ENCODE data around the gene SLC6A11. TPM values are rescaled to one million over a fixed set of nuclear protein-coding genes. Genes with fewer than 3 reads are reported as not detected.

Gene SLC6A11
- total RNA-seq, 1 experiment from 2014 or later, result 0.85 TPM

DNA sequence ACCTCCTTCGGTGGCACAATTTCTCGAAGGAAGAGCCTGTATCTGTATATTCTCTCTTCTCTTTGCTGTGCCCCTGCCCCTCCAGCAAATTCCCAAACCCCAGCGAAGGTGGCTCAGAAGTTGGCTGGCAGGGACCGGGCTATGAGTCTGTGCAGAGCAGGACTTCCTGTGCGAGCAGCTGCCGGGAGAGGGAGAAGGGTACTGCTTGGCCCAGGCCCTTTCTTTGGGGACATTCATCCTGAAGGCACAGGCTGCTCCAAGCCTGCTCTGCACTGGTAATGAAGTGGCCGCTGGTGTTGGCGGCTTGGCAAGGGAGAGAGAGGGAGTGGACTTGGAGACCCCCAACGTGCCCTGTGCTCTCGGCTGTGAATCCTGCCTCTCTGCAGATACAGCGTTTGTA lies 1.5 kb downstream of the SLC6A11 start:
- TF ChIP-seq, protein P1, sequence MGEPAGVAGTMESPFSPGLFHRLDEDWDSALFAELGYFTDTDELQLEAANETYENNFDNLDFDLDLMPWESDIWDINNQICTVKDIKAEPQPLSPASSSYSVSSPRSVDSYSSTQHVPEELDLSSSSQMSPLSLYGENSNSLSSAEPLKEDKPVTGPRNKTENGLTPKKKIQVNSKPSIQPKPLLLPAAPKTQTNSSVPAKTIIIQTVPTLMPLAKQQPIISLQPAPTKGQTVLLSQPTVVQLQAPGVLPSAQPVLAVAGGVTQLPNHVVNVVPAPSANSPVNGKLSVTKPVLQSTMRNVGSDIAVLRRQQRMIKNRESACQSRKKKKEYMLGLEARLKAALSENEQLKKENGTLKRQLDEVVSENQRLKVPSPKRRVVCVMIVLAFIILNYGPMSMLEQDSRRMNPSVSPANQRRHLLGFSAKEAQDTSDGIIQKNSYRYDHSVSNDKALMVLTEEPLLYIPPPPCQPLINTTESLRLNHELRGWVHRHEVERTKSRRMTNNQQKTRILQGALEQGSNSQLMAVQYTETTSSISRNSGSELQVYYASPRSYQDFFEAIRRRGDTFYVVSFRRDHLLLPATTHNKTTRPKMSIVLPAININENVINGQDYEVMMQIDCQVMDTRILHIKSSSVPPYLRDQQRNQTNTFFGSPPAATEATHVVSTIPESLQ (CRISPR knock-in tag; IDR thresholded peaks at IDR 0.05), result no peak
- TF ChIP-seq ZNF396 (CRISPR knock-in tag; IDR thresholded peaks at IDR 0.05; ENCODE audit: borderline replicate concordance), result no peak
- TF ChIP-seq GTF2I (CRISPR knock-in tag; conservative IDR thresholded peaks at IDR 0.05), result no peak
- TF ChIP-seq SMAD3 (CRISPR knock-in tag; IDR thresholded peaks at IDR 0.05; ENCODE audit: borderline replicate concordance), result no peak

DNA sequence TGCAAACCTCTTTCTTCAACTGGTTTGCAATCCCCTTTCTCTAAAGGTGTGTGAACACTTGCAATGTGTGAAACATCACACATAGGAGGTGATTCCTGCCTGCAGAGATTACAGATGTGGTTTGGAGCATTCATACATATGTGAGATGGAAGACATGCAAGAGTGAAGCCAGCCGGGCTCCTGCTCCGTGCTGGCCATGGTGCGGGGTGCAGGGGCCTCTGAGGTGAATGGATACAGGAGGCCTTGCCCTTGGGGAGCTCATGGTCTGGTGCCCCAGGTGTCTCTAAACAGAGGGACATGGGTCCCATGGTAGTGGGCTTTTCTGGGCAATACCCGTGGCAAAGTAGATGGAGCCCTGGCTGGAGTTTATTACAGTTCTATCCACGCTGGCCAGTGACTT lies 6.0 kb downstream of the SLC6A11 start:
- Mint-ChIP-seq H3K4me1 (no peaks in the 10 kb centered on the region), H3K4me3 (no peak overlapping the region), H3K9me3 (no peaks in the 10 kb centered on the region), H3K36me3 (no peaks in the 10 kb centered on the region), H3K27me3 (ENCODE audit: low read depth) (peaks cover 22% of the 10 kb centered on the region), H3K27ac (no peak overlapping the region)
- ChIA-PET POLR2A (no interaction called here), CTCF (no interaction called here)
- no peak for ATAC-seq
- TF ChIP-seq CREM (CRISPR knock-in tag; IDR thresholded peaks at IDR 0.05) (no peak), ZNF232 (CRISPR knock-in tag; IDR thresholded peaks at IDR 0.05) (no peak), IRF2 (CRISPR knock-in tag; IDR thresholded peaks at IDR 0.05; ENCODE audit: borderline replicate concordance, low read depth) (no peak), E2F4 (CRISPR knock-in tag; IDR thresholded peaks at IDR 0.05; ENCODE audit: borderline replicate concordance, low read depth) (no peak), NR2C2 (CRISPR knock-in tag; IDR thresholded peaks at IDR 0.05) (no peak), ZNF317 (CRISPR knock-in tag; IDR thresholded peaks at IDR 0.05; ENCODE audit: borderline replicate concordance, low read depth) (no peak), ERG (CRISPR knock-in tag; IDR thresholded peaks at IDR 0.05) (no peak), GABPB1 (CRISPR knock-in tag; IDR thresholded peaks at IDR 0.05) (no peak), NFATC4 (CRISPR knock-in tag; IDR thresholded peaks at IDR 0.05) (no peak)
- TF ChIP-seq, protein P2, sequence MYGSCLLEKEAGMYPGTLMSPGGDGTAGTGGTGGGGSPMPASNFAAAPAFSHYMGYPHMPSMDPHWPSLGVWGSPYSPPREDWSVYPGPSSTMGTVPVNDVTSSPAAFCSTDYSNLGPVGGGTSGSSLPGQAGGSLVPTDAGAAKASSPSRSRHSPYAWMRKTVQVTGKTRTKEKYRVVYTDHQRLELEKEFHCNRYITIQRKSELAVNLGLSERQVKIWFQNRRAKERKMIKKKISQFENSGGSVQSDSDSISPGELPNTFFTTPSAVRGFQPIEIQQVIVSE (CRISPR knock-in tag; IDR thresholded peaks at IDR 0.05; ENCODE audit: borderline replicate concordance), result no peak
- TF ChIP-seq, protein P3, sequence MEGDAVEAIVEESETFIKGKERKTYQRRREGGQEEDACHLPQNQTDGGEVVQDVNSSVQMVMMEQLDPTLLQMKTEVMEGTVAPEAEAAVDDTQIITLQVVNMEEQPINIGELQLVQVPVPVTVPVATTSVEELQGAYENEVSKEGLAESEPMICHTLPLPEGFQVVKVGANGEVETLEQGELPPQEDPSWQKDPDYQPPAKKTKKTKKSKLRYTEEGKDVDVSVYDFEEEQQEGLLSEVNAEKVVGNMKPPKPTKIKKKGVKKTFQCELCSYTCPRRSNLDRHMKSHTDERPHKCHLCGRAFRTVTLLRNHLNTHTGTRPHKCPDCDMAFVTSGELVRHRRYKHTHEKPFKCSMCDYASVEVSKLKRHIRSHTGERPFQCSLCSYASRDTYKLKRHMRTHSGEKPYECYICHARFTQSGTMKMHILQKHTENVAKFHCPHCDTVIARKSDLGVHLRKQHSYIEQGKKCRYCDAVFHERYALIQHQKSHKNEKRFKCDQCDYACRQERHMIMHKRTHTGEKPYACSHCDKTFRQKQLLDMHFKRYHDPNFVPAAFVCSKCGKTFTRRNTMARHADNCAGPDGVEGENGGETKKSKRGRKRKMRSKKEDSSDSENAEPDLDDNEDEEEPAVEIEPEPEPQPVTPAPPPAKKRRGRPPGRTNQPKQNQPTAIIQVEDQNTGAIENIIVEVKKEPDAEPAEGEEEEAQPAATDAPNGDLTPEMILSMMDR (IDR thresholded peaks at IDR 0.05), result no peak
- DNase-seq (ENCODE audit: low spot score), result no peak

More for the DNA sequence above, 1.5 kb downstream of the SLC6A11 start:
- H3K9me3 Mint-ChIP-seq, result no peaks in the 10 kb centered on the region
- ChIA-PET CTCF (interaction anchor here (0.7 to 1.2 kb wide), 2 partner anchors 45 to 243 kb away, joined by 4 to 5 read pairs; no protein-coding TSS in a partner anchor), POLR2A (no interaction called here)
- no peaks in the 10 kb centered on the region for H3K36me3 Mint-ChIP-seq
- no peak overlapping the region for H3K4me3 Mint-ChIP-seq
- DNase-seq (ENCODE audit: low spot score), result no peak
- peaks cover 3% of the 10 kb centered on the region for H3K4me1 Mint-ChIP-seq
- H3K27ac Mint-ChIP-seq, result no peak overlapping the region
- 0 out of 2 replicates have a peak, but pooled peaks have one; percentile 22 for ATAC-seq
- H3K27me3 Mint-ChIP-seq (ENCODE audit: low read depth), result peaks cover 57% of the 10 kb centered on the region

Measured in WTC11 (cell line).